ENCODE results near the gene UNC5C.

DNA sequence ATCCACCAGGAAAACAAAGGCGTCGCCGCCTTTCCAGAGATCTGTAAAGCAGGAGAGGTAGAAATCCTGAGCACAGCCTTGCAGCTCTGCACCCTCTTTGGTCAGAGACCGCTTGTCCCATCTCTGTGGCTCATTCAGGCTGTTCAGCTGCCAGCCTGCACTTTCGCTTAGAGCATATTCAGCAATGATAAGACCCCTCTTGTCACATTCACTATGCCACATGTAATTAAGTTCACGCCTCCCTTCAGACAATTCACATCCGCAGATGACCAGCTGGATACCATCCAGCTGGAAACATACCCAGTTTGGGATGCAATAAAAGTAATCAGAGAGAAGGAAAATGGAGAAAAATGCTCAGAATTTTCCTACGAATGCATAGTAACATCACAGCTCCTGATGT, 335.4 kb downstream of the UNC5C start:
- TF ChIP-seq, protein P1, sequence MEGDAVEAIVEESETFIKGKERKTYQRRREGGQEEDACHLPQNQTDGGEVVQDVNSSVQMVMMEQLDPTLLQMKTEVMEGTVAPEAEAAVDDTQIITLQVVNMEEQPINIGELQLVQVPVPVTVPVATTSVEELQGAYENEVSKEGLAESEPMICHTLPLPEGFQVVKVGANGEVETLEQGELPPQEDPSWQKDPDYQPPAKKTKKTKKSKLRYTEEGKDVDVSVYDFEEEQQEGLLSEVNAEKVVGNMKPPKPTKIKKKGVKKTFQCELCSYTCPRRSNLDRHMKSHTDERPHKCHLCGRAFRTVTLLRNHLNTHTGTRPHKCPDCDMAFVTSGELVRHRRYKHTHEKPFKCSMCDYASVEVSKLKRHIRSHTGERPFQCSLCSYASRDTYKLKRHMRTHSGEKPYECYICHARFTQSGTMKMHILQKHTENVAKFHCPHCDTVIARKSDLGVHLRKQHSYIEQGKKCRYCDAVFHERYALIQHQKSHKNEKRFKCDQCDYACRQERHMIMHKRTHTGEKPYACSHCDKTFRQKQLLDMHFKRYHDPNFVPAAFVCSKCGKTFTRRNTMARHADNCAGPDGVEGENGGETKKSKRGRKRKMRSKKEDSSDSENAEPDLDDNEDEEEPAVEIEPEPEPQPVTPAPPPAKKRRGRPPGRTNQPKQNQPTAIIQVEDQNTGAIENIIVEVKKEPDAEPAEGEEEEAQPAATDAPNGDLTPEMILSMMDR (IDR thresholded peaks at IDR 0.05; ENCODE audit: low read depth, low read length, missing input control): no peak
- TF ChIP-seq, protein P2, sequence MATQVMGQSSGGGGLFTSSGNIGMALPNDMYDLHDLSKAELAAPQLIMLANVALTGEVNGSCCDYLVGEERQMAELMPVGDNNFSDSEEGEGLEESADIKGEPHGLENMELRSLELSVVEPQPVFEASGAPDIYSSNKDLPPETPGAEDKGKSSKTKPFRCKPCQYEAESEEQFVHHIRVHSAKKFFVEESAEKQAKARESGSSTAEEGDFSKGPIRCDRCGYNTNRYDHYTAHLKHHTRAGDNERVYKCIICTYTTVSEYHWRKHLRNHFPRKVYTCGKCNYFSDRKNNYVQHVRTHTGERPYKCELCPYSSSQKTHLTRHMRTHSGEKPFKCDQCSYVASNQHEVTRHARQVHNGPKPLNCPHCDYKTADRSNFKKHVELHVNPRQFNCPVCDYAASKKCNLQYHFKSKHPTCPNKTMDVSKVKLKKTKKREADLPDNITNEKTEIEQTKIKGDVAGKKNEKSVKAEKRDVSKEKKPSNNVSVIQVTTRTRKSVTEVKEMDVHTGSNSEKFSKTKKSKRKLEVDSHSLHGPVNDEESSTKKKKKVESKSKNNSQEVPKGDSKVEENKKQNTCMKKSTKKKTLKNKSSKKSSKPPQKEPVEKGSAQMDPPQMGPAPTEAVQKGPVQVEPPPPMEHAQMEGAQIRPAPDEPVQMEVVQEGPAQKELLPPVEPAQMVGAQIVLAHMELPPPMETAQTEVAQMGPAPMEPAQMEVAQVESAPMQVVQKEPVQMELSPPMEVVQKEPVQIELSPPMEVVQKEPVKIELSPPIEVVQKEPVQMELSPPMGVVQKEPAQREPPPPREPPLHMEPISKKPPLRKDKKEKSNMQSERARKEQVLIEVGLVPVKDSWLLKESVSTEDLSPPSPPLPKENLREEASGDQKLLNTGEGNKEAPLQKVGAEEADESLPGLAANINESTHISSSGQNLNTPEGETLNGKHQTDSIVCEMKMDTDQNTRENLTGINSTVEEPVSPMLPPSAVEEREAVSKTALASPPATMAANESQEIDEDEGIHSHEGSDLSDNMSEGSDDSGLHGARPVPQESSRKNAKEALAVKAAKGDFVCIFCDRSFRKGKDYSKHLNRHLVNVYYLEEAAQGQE (IDR thresholded peaks at IDR 0.05): no peak
